GM23338 (cell line): ENCODE data around the gene SIRT3. TPM values are rescaled to one million over a fixed set of nuclear protein-coding genes. Genes with fewer than 3 reads are reported as not detected.

Experiments used
- ATAC-seq: fragments of 200-7000 bp; cut with Tn5 transposase; 3 replicates; pipeline ENCODE4 v1.9.1; 2020
- DNase-seq: peaks from one replicate; pipeline ENCODE4 v3.0.0-alpha.2; 2015; ENCODE audit warnings: low spot score
- H2AFZ ChIP-seq: fragments of 200-600 bp; sonication (generic); 2 replicates; pipeline ENCODE4 v1.8.0; 2016; ENCODE audit warnings: antibody characterized with exemption, mild to moderate bottlenecking, moderate library complexity
- H3F3A ChIP-seq: fragments of 200-600 bp; sonication (generic); replicated peaks from 2 replicates; pipeline ENCODE4 v1.8.0; 2017; ENCODE audit warnings: antibody characterized with exemption, mixed run types, low read depth
- H3K27ac ChIP-seq: fragments of 200-600 bp; sonication (generic); 2 replicates; pipeline ENCODE4 v1.6.1; 2016; ENCODE audit warnings: low read depth
- H3K27me3 ChIP-seq: fragments of 200-600 bp; sonication (generic); 2 replicates; pipeline ENCODE4 v1.8.0; 2016; ENCODE audit warnings: mild to moderate bottlenecking, mixed run types, moderate library complexity; ENCODE audit not compliant: insufficient read depth
- H3K36me3 ChIP-seq: fragments of 200-600 bp; sonication (generic); 2 replicates; pipeline ENCODE4 v1.8.0; 2016; ENCODE audit warnings: mild to moderate bottlenecking; ENCODE audit not compliant: insufficient read depth
- H3K4me1 ChIP-seq: fragments of 200-600 bp; sonication (generic); 2 replicates; pipeline ENCODE4 v1.8.0; 2016; ENCODE audit warnings: mild to moderate bottlenecking, moderate library complexity; ENCODE audit not compliant: insufficient read depth
- H3K4me2 ChIP-seq: fragments of 200-600 bp; sonication (generic); 2 replicates; pipeline ENCODE4 v1.7.1; 2017; ENCODE audit warnings: mixed run types
- H3K4me3 ChIP-seq: fragments of 200-600 bp; sonication (generic); 2 replicates; pipeline ENCODE4 v1.6.1; 2016; ENCODE audit warnings: mixed run types
- H3K79me2 ChIP-seq: fragments of 200-600 bp; sonication (generic); replicated peaks from 2 replicates; pipeline ENCODE4 v1.8.0; 2017; ENCODE audit warnings: mild to moderate bottlenecking; ENCODE audit not compliant: insufficient read depth
- H3K9me2 ChIP-seq: fragments of 200-600 bp; sonication (generic); 2 replicates; pipeline ENCODE4 v1.8.0; 2017; ENCODE audit not compliant: insufficient read depth
- H4K20me1 ChIP-seq: fragments of 200-600 bp; sonication (generic); replicated peaks from 2 replicates; pipeline ENCODE4 v1.8.0; 2017; ENCODE audit warnings: mild to moderate bottlenecking; ENCODE audit not compliant: insufficient read depth
- H3K27ac Mint-ChIP-seq: 2 replicates; pipeline ENCODE4 v1.8.0; 2020; ENCODE audit warnings: inconsistent platforms, mild to moderate bottlenecking, moderate library complexity, mixed read lengths
- H3K27me3 Mint-ChIP-seq: 3 replicates; pipeline ENCODE4 v1.8.0; 2022; ENCODE audit warnings: low read depth, mild to moderate bottlenecking, moderate library complexity, mixed read lengths, inconsistent platforms; ENCODE audit not compliant: insufficient read depth, poor library complexity
- H3K36me3 Mint-ChIP-seq: 3 replicates; pipeline ENCODE4 v1.8.0; 2021; ENCODE audit warnings: low read depth, mild to moderate bottlenecking, inconsistent platforms, moderate library complexity, mixed read lengths
- H3K4me1 Mint-ChIP-seq: 3 replicates; pipeline ENCODE4 v1.8.0; 2020; ENCODE audit warnings: mild to moderate bottlenecking, inconsistent platforms, mixed read lengths
- H3K4me3 Mint-ChIP-seq: 3 replicates; pipeline ENCODE4 v1.8.0; 2021; ENCODE audit warnings: moderate library complexity, mild to moderate bottlenecking, inconsistent platforms, mixed read lengths
- H3K9me3 Mint-ChIP-seq: 3 replicates; pipeline ENCODE4 v1.8.0; 2020; ENCODE audit warnings: moderate library complexity, mild to moderate bottlenecking, inconsistent platforms, mixed read lengths
- CREB1 ChIP-seq: fragments of 250-450 bp; sonication (Bioruptor Pico); IDR thresholded peaks from 2 replicates; pipeline ENCODE4 v1.5.0; 2020; ENCODE audit warnings: low read depth, mild to moderate bottlenecking, moderate library complexity
- EZH2 ChIP-seq: fragments of 200-600 bp; sonication (generic); IDR thresholded peaks from one replicate; pipeline ENCODE4 v1.8.0; 2017; ENCODE audit warnings: antibody characterized with exemption, mild to moderate bottlenecking, low read depth; ENCODE audit not compliant: unreplicated experiment
- EZH2phosphoT487 ChIP-seq: fragments of 200-600 bp; sonication (generic); IDR thresholded peaks from one replicate; pipeline ENCODE4 v1.8.1; 2018; ENCODE audit warnings: antibody characterized with exemption; ENCODE audit not compliant: unreplicated experiment
- JUNB ChIP-seq: IDR thresholded peaks from one replicate; pipeline ENCODE4 v1.6.1; 2016; ENCODE audit warnings: antibody characterized with exemption; ENCODE audit not compliant: unreplicated experiment
- NANOG ChIP-seq: IDR thresholded peaks from 2 replicates; pipeline ENCODE4 v1.6.1; 2016; ENCODE audit warnings: antibody characterized with exemption, borderline replicate concordance
- POLR2AphosphoS5 ChIP-seq: IDR thresholded peaks from 2 replicates; pipeline ENCODE4 v1.6.1; 2016; ENCODE audit warnings: antibody characterized with exemption, low read depth
- STAT1 ChIP-seq: IDR thresholded peaks from one replicate; pipeline ENCODE4 v1.6.1; 2016; ENCODE audit warnings: antibody characterized with exemption; ENCODE audit not compliant: unreplicated experiment
- ZNF114 ChIP-seq: fragments of 250-450 bp; sonication (Bioruptor Pico); IDR thresholded peaks from 2 replicates; pipeline ENCODE4 v1.5.0; 2020; ENCODE audit warnings: mild to moderate bottlenecking, moderate library complexity
- ZNF331 ChIP-seq: fragments of 250-450 bp; sonication (Bioruptor Pico); IDR thresholded peaks from 2 replicates; pipeline ENCODE4 v1.5.0; 2020; ENCODE audit warnings: low read depth, mild to moderate bottlenecking, moderate library complexity
- polyA plus RNA-seq: library from polyadenylated mRNA; unstranded; fragments of >200 nt; fragmentation: Nextera tagmentation; extraction: Ambion mirVana; gene quantifications from 2 replicates; pipeline ENCODE4 v1.2.1, GENCODE V29; 2016
- total RNA-seq: library from RNA; depleted of rRNA; stranded (reverse); fragments of >200 nt; shearing (Covaris generic); gene quantifications from 2 replicates; pipeline ENCODE4 v1.2.3, GENCODE V29; 2014
- TF ChIP-seq, protein P1 (sequence below), 2 experiments: fragments of 200-600 bp in 1 of 2; sonication (generic) in 1 of 2; conservative IDR thresholded peaks; 2 replicates each; pipeline versions ENCODE4 v1.5.1 to v1.6.1; 2016 to 2017; ENCODE audit warnings: antibody characterized with exemption in 2 of 2, low read depth in 2 of 2, mild to moderate bottlenecking in 2 of 2, moderate library complexity in 1 of 2
- TF ChIP-seq, protein P2 (sequence below): IDR thresholded peaks from one replicate; pipeline ENCODE4 v1.6.1; 2018; ENCODE audit warnings: antibody characterized with exemption; ENCODE audit not compliant: unreplicated experiment
- TF ChIP-seq, protein P3 (sequence below): IDR thresholded peaks from 2 replicates; pipeline ENCODE4 v1.6.1; 2016; ENCODE audit warnings: antibody characterized with exemption

Gene SIRT3
- total and polyA plus RNA-seq, 2 experiments from 2014 or later = 7.0 to 11.4 TPM

DNA sequence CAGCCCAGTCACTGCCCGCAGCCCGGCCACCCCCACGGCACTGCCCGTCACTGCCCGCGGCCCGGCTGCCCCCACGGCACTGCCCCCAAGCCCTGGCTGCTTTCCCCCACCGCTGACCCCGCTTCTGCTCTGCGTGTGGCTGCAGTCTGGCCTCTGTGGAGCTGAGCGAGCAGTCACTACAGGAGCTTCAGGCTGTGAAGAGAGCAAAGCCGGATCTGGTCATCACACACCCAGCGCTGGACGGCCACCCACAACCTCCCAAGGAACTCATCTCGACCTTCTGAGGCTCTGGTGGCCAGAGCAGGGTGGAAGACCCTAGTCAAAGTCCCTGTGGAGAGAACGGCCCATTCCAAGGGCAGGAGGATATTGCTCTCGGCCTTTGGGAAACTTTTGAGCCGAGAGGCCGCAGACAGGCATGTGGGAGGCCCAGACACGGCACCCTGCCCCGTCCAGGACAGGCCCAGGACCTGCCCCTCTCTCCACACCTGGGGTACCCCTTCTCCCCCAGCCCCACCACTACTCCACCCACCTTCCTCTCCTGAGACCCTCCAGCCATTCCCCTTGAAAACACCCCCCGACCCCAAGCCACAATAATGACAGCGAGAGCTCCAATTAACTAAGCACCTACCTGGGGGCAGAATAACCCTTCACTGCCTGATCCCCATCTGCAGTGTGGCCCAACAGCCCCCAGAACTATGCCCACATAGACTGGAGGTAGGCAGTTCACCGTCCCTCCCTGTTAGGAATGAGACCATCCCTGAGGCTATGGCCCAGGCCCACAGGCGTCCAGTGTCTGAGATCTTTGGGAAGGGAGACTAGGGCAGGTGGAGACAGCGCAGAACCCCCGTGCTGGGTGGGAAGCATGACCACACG is 49.1 kb upstream of the SIRT3 start (continued):
- TF ChIP-seq EZH2 (no peak), ZNF114 (CRISPR knock-in tag) (no peak), CREB1 (no peak), STAT1 (no peak), ZNF331 (CRISPR knock-in tag) (no peak), POLR2AphosphoS5 (no peak), EZH2phosphoT487 (no peak), NANOG (no peak), JUNB (no peak)
- TF ChIP-seq, protein P1, sequence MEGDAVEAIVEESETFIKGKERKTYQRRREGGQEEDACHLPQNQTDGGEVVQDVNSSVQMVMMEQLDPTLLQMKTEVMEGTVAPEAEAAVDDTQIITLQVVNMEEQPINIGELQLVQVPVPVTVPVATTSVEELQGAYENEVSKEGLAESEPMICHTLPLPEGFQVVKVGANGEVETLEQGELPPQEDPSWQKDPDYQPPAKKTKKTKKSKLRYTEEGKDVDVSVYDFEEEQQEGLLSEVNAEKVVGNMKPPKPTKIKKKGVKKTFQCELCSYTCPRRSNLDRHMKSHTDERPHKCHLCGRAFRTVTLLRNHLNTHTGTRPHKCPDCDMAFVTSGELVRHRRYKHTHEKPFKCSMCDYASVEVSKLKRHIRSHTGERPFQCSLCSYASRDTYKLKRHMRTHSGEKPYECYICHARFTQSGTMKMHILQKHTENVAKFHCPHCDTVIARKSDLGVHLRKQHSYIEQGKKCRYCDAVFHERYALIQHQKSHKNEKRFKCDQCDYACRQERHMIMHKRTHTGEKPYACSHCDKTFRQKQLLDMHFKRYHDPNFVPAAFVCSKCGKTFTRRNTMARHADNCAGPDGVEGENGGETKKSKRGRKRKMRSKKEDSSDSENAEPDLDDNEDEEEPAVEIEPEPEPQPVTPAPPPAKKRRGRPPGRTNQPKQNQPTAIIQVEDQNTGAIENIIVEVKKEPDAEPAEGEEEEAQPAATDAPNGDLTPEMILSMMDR (conservative IDR thresholded peaks at IDR 0.05; ENCODE audit: low read depth in 2 of 2) = no peak
- TF ChIP-seq, protein P2, sequence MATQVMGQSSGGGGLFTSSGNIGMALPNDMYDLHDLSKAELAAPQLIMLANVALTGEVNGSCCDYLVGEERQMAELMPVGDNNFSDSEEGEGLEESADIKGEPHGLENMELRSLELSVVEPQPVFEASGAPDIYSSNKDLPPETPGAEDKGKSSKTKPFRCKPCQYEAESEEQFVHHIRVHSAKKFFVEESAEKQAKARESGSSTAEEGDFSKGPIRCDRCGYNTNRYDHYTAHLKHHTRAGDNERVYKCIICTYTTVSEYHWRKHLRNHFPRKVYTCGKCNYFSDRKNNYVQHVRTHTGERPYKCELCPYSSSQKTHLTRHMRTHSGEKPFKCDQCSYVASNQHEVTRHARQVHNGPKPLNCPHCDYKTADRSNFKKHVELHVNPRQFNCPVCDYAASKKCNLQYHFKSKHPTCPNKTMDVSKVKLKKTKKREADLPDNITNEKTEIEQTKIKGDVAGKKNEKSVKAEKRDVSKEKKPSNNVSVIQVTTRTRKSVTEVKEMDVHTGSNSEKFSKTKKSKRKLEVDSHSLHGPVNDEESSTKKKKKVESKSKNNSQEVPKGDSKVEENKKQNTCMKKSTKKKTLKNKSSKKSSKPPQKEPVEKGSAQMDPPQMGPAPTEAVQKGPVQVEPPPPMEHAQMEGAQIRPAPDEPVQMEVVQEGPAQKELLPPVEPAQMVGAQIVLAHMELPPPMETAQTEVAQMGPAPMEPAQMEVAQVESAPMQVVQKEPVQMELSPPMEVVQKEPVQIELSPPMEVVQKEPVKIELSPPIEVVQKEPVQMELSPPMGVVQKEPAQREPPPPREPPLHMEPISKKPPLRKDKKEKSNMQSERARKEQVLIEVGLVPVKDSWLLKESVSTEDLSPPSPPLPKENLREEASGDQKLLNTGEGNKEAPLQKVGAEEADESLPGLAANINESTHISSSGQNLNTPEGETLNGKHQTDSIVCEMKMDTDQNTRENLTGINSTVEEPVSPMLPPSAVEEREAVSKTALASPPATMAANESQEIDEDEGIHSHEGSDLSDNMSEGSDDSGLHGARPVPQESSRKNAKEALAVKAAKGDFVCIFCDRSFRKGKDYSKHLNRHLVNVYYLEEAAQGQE = no peak

DNA sequence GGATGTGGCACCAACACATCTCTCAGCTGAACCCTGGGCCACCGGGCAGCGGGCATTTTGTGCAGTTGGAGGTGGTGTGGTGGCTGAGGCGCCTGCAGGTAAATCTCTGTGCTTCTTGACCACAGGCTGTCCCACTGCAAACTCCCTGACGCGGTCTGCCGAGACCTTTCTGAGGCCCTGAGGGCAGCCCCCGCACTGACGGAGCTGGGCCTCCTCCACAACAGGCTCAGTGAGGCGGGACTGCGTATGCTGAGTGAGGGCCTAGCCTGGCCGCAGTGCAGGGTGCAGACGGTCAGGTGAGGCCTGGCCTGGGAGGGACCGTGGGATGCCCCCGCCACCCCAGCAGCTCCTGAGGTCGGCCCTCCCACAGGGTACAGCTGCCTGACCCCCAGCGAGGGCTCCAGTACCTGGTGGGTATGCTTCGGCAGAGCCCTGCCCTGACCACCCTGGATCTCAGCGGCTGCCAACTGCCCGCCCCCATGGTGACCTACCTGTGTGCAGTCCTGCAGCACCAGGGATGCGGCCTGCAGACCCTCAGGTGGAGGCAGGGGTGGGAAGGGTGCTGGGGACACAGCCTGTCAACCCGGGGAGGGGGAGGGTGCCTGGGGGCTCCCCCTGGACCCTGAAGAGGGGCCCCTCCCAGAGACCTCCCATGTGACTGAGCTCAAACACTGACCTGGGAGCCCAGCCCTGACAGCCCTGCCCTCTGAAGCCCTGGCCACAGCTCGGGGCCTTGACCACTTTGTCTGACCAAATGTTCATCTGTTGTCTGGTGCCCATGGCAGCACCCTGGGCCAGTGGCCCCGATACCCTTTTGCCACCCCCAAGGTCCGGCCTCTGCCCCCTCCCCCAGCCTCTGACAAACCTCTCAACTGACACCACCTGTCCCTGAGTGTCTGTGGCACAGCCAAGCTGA is 48.2 kb upstream of the SIRT3 start:
- Histone ChIP-seq H3K9me2 (no peaks in the 10 kb centered on the region), H3K27me3 (peaks cover 64% of the 10 kb centered on the region), H2AFZ (no peak overlapping the region), H3F3A (peaks cover 6% of the 10 kb centered on the region; the same call in 1 of the 2 replicates), H3K4me1 (no peaks in the 10 kb centered on the region), H4K20me1 (no peaks in the 10 kb centered on the region), H3K4me3 (no peak overlapping the region), H3K36me3 (no peaks in the 10 kb centered on the region), H3K79me2 (no peaks in the 10 kb centered on the region), H3K27ac (no peak overlapping the region), H3K4me2 (no peak overlapping the region)
- Mint-ChIP-seq H3K9me3 (peaks cover 2% of the 10 kb centered on the region; the same call in 1 of the 3 replicates), H3K4me3 (no peak overlapping the region), H3K27me3 (peaks cover 60% of the 10 kb centered on the region), H3K4me1 (peaks cover 24% of the 10 kb centered on the region), H3K36me3 (no peaks in the 10 kb centered on the region; the same call in 2 of the 3 replicates), H3K27ac (no peak overlapping the region)
- DNase-seq (no peak), ATAC-seq (no peak)
- no peak for TF ChIP-seq JUNB
- no peak for TF ChIP-seq EZH2
- no peak for TF ChIP-seq POLR2AphosphoS5
- TF ChIP-seq, protein P3, sequence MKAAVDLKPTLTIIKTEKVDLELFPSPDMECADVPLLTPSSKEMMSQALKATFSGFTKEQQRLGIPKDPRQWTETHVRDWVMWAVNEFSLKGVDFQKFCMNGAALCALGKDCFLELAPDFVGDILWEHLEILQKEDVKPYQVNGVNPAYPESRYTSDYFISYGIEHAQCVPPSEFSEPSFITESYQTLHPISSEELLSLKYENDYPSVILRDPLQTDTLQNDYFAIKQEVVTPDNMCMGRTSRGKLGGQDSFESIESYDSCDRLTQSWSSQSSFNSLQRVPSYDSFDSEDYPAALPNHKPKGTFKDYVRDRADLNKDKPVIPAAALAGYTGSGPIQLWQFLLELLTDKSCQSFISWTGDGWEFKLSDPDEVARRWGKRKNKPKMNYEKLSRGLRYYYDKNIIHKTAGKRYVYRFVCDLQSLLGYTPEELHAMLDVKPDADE = no peak
- no peak for TF ChIP-seq NANOG
- no peak for TF ChIP-seq CREB1
- TF ChIP-seq, protein P2 = no peak
